Endodermal cell (in vitro differentiated cells): ENCODE data around the gene DCPS. TPM values are rescaled to one million over a fixed set of nuclear protein-coding genes. Genes with fewer than 3 reads are reported as not detected.

Experiments
- DNase-seq: peaks from one replicate; pipeline ENCODE4 v3.0.0-alpha.2; 2017
- H3K27ac ChIP-seq: 2 replicates; pipeline ENCODE4 v1.5.1; 2013; ENCODE audit warnings: mild to moderate bottlenecking, low read depth, low read length, moderate library complexity
- H3K27me3 ChIP-seq: 2 replicates; pipeline ENCODE4 v1.6.1; 2013; ENCODE audit warnings: mild to moderate bottlenecking, low read length, moderate library complexity; ENCODE audit not compliant: insufficient read depth, control insufficient read depth, poor library complexity, severe bottlenecking
- H3K36me3 ChIP-seq: 2 replicates; pipeline ENCODE4 v1.7.0; 2013; ENCODE audit warnings: mild to moderate bottlenecking, low read length, moderate library complexity; ENCODE audit not compliant: control insufficient read depth, insufficient read depth
- H3K4me1 ChIP-seq: one replicate; pipeline ENCODE4 v1.7.0; 2013; ENCODE audit warnings: low read length; ENCODE audit not compliant: control insufficient read depth, insufficient read depth
- H3K4me3 ChIP-seq: 2 replicates; pipeline ENCODE4 v1.5.1; 2013; ENCODE audit warnings: mild to moderate bottlenecking, low read length, moderate library complexity
- H3K9ac ChIP-seq: 2 replicates; pipeline ENCODE4 v1.6.1; 2013; ENCODE audit warnings: mild to moderate bottlenecking, low read length, moderate library complexity; ENCODE audit not compliant: poor library complexity, severe bottlenecking; ENCODE audit errors: extremely low read depth
- H3K9me3 ChIP-seq: 2 replicates; pipeline ENCODE4 v1.6.1; 2013; ENCODE audit warnings: mild to moderate bottlenecking, low read length, moderate library complexity; ENCODE audit not compliant: control insufficient read depth
- H3K27ac Mint-ChIP-seq: 2 replicates; pipeline ENCODE4 v1.8.0; 2020; ENCODE audit warnings: mixed read lengths
- H3K27me3 Mint-ChIP-seq: 2 replicates; pipeline ENCODE4 v1.8.0; 2021; ENCODE audit warnings: mild to moderate bottlenecking, mixed read lengths; ENCODE audit not compliant: insufficient read depth
- H3K36me3 Mint-ChIP-seq: 2 replicates; pipeline ENCODE4 v1.8.0; 2020; ENCODE audit warnings: low read depth, mixed read lengths
- H3K4me1 Mint-ChIP-seq: 2 replicates; pipeline ENCODE4 v1.8.0; 2020; ENCODE audit warnings: mixed read lengths
- H3K4me3 Mint-ChIP-seq: 2 replicates; pipeline ENCODE4 v1.8.0; 2020; ENCODE audit warnings: mild to moderate bottlenecking, moderate library complexity, mixed read lengths
- H3K9me3 Mint-ChIP-seq: 2 replicates; pipeline ENCODE4 v1.8.0; 2020; ENCODE audit warnings: mild to moderate bottlenecking, mixed read lengths
- WGBS, 2 experiments: methylation state at CpG; one replicate each; pipeline versions ENCODE4 v1.1.5 to v1.1.7; 2013; ENCODE audit warnings: missing lambda C conversion rate in 2 of 2, mixed read lengths in 1 of 2; ENCODE audit not compliant: insufficient coverage in 1 of 2, insufficient read length in 1 of 2; 5-methylcytosine and 5-hydroxymethylcytosine counted together
- total RNA-seq, 2 donors: library from RNA; stranded (reverse); fragmentation: NEBNext Ultra II Directional in 1 of 2; extraction: Animal tissue kit (Norgen Biotek cat#: 25700) in 1 of 2; gene quantifications; 2 replicates in 1 of 2; 3 replicates in 1 of 2; pipeline ENCODE4 v1.2.1, GENCODE V29; 2021
- TF ChIP-seq, protein P1 (sequence below): fragments of 200-600 bp; sonication (generic); conservative IDR thresholded peaks from 2 replicates; pipeline ENCODE4 v1.5.0; 2021; ENCODE audit warnings: antibody characterized with exemption, mild to moderate bottlenecking

DCPS gene
- total RNA-seq, 2 donors from 2014 or later, result 19.0 to 22.6 TPM

DNA sequence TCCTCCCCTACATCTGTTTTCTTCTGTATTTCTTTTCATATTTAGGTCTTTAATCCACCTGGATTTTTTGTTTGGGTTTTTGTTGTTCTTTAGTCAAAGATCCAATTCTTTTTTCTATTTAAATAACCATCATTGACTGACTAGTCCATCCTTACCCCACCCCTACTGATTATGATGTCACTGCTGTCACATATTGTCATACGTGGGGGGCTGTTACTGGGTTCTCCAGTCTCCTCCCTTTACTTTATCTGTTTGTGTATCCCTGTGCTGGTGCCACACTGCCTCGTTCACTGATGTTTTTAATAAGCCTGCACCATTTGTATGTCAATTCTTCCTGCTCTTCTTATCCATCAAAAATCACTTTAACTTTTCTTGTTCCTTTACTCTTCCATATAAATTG, 6.9 kb upstream of the DCPS start:
- no peak overlapping the region for H3K9ac ChIP-seq
- H3K27ac Mint-ChIP-seq, result no peak overlapping the region
- no peaks in the 10 kb centered on the region for H3K4me1 Mint-ChIP-seq
- no peak for DNase-seq
- no peaks in the 10 kb centered on the region for H3K4me1 ChIP-seq
- H3K4me3 ChIP-seq, result no peak overlapping the region
- H3K27ac ChIP-seq, result no peak overlapping the region
- TF ChIP-seq, protein P1, sequence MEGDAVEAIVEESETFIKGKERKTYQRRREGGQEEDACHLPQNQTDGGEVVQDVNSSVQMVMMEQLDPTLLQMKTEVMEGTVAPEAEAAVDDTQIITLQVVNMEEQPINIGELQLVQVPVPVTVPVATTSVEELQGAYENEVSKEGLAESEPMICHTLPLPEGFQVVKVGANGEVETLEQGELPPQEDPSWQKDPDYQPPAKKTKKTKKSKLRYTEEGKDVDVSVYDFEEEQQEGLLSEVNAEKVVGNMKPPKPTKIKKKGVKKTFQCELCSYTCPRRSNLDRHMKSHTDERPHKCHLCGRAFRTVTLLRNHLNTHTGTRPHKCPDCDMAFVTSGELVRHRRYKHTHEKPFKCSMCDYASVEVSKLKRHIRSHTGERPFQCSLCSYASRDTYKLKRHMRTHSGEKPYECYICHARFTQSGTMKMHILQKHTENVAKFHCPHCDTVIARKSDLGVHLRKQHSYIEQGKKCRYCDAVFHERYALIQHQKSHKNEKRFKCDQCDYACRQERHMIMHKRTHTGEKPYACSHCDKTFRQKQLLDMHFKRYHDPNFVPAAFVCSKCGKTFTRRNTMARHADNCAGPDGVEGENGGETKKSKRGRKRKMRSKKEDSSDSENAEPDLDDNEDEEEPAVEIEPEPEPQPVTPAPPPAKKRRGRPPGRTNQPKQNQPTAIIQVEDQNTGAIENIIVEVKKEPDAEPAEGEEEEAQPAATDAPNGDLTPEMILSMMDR, result no peak
- H3K9me3 ChIP-seq, result no peaks in the 10 kb centered on the region
- H3K4me3 Mint-ChIP-seq, result no peak overlapping the region
- H3K27me3 ChIP-seq, result no peaks in the 10 kb centered on the region
- H3K27me3 Mint-ChIP-seq, result no peaks in the 10 kb centered on the region
- peaks cover 33% of the 10 kb centered on the region for H3K36me3 ChIP-seq
- H3K9me3 Mint-ChIP-seq, result no peaks in the 10 kb centered on the region
- peaks cover 50% of the 10 kb centered on the region for H3K36me3 Mint-ChIP-seq
- 93 to 100% methylated on average over 2 of the region's 2 CpGs for WGBS, 2 experiments

DNA sequence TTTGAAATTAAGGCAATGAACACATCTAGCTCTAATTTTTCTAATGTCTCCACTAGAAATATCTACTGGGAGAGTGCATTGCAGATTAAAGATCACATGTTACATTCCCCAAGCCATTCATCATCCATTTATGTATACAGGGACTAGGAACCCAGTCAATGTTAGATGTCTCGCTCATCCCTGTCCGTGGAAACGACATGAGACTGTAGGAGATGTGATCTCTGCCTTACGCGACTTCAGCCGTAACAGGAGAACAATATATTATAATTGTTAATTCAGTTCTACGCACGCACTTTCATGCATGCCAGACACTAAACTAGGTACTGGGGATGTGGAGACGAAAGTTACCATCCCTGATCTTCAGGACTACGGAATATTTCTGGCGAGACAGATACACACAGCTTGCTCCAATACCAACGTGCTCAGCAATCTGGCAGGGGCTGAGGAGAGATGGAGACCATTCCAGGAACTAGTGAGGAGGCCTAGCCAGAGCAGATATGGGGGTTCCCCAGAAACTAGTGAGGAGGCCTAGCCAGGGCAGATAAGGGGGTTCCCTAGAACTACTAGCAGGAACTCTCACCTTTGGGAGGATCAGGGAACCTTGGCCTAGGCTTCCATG, 706 bp downstream of the DCPS start:
- Mint-ChIP-seq H3K27me3 (no peaks in the 10 kb centered on the region), H3K4me3 (peak overlapping the region; percentile 70), H3K4me1 (peaks cover 7% of the 10 kb centered on the region)

DNA sequence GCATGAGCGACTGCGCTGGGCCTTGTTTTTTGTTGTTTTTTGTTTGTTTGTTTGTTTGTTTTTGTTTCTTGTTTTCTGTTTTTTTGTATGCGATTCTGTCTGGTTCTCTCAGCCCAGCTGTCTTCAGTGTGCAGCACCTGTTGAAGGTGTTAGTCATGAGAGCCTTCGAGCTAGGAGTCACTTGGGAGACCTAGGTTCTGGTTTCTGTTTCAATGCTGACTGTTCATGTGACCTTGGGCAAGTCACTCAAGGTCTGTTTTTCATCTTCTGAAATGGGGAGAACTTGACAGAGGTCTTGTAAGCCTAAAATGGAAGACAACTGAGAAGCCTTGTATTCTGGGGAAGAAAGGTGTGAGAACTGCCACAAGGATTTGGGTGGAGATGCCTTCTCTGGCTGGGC, 1.8 kb downstream of the DCPS start:
- no peak overlapping the region for H3K4me3 ChIP-seq
- no peaks in the 10 kb centered on the region for H3K4me1 ChIP-seq
- WGBS, 2 experiments, result 90 to 97% methylated on average over 2 to 4 of the region's 4 CpGs
- no peaks in the 10 kb centered on the region for H3K27me3 Mint-ChIP-seq
- peaks cover 27% of the 10 kb centered on the region for H3K36me3 Mint-ChIP-seq
- H3K9me3 Mint-ChIP-seq, result no peaks in the 10 kb centered on the region
- peaks cover 7% of the 10 kb centered on the region for H3K4me1 Mint-ChIP-seq
- H3K9ac ChIP-seq, result no peak overlapping the region
- TF ChIP-seq, protein P1, result no peak
- no peak overlapping the region for H3K4me3 Mint-ChIP-seq
- DNase-seq, result no peak
- H3K27ac ChIP-seq, result no peak overlapping the region
- no peaks in the 10 kb centered on the region for H3K9me3 ChIP-seq
- H3K36me3 ChIP-seq, result peaks cover 7% of the 10 kb centered on the region
- no peaks in the 10 kb centered on the region for H3K27me3 ChIP-seq
- no peak overlapping the region for H3K27ac Mint-ChIP-seq

More for the DNA sequence above, 706 bp downstream of the DCPS start:
- Mint-ChIP-seq H3K9me3 (no peaks in the 10 kb centered on the region), H3K27ac (peak overlapping the region; percentile 96), H3K36me3 (peaks cover 36% of the 10 kb centered on the region)
- no peak for DNase-seq
- no peaks in the 10 kb centered on the region for H3K9me3 ChIP-seq
- WGBS, 2 experiments, result 79 to 83% methylated on average over 11 to 12 of the region's 12 CpGs
- TF ChIP-seq, protein P1, result no peak
- no peaks in the 10 kb centered on the region for H3K4me1 ChIP-seq
- peaks cover 14% of the 10 kb centered on the region for H3K36me3 ChIP-seq
- H3K4me3 ChIP-seq, result peak overlapping the region; percentile 80
- H3K9ac ChIP-seq, result peak overlapping the region; percentile 78
- no peak overlapping the region for H3K27ac ChIP-seq
- no peaks in the 10 kb centered on the region for H3K27me3 ChIP-seq
